ENCODE results near the gene PLEKHG3. TPM values are rescaled to one million over a fixed set of nuclear protein-coding genes. Genes with fewer than 3 reads are reported as not detected.

PLEKHG3 gene
- total RNA-seq, 1 donor from 2014 or later, result 35.6 TPM

GRCh38 chr14:64745511-64746091 is 41.4 kb downstream of the PLEKHG3 start:
- DNase-seq (ENCODE audit: low spot score), result no peak

DNA sequence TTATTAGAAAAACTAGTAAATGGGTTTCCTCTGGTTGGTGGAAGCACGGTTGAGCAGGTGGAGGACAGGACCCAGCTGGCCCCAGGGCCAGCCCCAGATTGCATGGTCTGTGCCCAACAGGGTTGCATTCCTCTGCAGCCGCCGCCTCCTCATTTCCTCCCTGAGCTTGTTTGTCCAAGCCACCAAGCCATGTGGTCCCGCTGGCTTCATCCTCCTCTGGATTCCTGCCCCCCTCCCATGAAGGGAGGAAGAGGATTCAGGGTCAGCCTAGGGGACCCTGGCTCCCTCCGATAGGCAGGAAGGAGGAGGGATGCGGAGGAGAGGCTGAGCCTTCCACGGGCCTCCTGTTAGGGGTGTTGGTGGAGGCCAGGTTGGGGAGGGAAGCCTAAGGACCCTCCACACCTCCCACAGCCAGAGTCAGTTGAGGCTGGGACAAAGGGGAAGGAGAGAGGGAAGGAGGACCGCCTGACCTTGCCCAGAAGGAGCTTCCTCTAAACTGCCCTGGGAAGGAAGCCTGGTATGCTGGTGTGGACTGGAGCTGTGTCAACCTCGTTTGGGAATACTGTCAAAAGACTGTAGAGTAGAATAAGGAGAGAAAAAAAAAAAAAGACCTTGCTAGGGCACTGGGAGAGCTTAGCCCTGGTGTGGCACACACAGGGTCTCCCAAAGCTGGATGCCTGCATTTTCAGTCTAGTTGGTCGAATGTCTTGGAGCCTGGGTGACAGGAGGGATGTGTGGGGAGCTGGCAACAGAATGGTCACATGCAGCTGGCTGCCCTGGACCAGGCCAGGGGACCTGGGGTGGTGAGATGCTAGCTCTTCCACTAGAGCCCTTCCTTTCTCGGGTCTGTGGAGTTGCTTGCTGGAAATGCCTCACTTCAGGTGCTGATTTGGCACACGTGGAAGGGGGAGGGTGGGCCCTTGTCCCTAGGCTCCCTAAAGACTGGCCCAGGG is 42.4 kb downstream of the PLEKHG3 start:
- no peak for DNase-seq (ENCODE audit: low spot score)

GRCh38 chr14:64747327-64747726 is 43.1 kb downstream of the PLEKHG3 start:
- no peak for DNase-seq (ENCODE audit: low spot score)

GRCh38 chr14:64748521-64748920 is 44.3 kb downstream of the PLEKHG3 start:
- no peak for DNase-seq (ENCODE audit: low spot score)

- DNase-seq (ENCODE audit: low spot score), result no peak
These were observed 44.9 kb downstream of the PLEKHG3 start for GRCh38 chr14:64748995-64749714.

- DNase-seq (ENCODE audit: low spot score), result no peak
These were observed 48.7 kb downstream of the PLEKHG3 start for GRCh38 chr14:64752909-64753308.

DNA sequence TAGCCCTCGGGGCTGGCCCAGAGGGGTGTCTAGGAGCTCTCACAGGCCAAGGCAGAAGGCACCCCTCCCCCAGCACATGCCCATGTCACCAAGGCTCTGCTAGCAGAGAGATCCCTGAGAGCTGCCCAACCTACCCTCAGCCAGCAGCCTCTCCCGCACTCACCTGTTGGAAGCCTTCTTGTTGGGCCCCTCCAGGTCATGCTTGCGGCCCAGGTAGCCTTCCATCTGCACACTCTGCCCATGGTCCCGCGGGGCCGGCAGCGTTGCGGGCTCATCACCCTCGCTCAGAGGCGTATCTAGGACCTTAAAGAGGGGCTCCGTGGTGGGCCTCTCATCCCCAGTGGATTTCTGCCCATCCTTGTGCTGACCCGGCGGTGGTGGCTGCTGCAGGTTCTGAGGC is 49.1 kb downstream of the PLEKHG3 start:
- DNase-seq (ENCODE audit: low spot score), result no peak

GRCh38 chr14:64753999-64754398 is 49.8 kb downstream of the PLEKHG3 start:
- DNase-seq (ENCODE audit: low spot score), result no peak

DNA sequence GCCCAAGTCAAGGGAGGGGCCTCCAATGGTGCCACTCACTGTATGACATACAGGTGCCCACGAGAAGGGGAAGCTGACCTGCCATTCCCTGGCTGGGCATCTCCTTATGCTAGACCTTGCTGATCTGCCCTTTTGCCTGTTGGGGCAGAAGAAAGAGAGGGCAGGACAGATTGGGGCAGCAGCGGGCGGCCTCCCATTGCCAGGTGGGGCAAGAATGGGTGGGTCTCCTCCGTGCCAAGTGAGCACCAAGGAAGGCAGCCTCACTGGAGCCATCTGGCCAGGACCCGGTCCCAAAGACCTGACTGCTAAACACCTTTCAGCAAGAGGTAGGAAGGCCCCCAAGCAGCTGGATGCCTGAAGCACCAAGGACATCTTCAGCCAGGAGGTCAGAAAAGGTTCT is 50.5 kb downstream of the PLEKHG3 start:
- no peak for DNase-seq (ENCODE audit: low spot score)

DNA sequence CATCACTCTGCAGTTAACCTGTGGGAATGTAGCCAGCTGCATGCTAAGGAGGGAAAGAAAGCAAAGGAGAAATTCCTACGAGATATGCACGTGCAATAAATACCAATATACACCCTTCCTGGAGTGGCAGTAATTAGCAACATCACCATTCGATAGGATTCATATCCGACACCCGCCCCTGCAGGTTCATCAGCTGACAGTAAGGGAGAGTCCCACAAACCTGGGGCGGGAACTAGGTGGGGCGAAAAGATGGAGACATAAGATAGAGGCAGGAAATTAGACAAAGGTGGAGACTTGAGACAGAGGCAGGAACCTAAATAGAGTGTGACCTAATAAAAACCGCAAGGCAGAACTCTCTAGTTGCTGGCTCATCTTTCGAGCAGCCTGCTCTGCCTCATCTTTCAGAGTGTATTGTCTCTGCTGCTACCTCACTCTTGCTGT is 51.6 kb downstream of the PLEKHG3 start:
- no peak for DNase-seq (ENCODE audit: low spot score)

DNA sequence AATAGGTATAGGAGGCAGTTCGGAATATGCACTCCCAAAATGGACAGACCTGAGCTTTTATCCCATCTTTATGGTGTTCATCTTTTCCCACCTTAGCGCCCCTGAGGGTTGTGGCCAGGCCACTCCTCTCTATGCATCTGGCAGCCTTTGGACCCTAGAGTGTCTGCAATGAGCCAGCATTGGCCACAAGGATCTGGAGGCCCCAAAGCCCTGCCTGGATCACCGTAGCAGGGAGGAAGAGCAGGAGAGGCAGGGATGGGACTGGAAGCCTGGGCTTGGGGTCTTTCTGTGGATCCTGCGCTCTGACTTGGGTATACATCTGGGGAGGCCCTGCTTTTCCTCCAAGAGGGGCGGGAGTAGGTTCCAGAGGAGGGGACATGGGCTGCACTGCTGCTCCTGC is 52.5 kb downstream of the PLEKHG3 start:
- DNase-seq (ENCODE audit: low spot score), result no peak

- DNase-seq (ENCODE audit: low spot score), result no peak
These were observed 53.4 kb downstream of the PLEKHG3 start for GRCh38 chr14:64757601-64758000.

DNA sequence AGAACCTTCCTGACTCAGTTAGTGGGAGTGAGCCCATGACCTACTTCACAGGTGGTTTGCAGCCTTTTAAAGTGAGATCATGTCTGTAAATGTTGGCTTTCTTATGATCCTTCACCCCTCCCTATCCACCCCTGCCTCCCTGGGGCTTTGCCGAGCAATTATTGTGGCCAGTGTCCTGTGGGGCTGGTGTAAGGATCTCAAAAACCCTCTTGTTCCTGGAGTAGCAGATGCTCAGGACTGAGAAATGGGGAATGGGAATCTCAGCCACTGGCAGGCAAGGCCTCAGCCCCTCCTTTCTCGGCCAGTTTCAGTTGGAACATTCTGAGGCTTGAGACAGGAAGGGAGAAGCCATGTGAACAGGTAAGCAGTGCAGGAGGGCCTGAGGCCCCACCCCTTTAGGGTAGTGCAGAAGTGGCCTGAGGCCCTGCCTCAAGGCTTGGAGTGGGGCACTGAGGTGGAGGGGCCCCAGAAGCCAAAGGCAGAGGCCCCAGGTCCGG is 53.8 kb downstream of the PLEKHG3 start:
- no peak for DNase-seq (ENCODE audit: low spot score)

DNA sequence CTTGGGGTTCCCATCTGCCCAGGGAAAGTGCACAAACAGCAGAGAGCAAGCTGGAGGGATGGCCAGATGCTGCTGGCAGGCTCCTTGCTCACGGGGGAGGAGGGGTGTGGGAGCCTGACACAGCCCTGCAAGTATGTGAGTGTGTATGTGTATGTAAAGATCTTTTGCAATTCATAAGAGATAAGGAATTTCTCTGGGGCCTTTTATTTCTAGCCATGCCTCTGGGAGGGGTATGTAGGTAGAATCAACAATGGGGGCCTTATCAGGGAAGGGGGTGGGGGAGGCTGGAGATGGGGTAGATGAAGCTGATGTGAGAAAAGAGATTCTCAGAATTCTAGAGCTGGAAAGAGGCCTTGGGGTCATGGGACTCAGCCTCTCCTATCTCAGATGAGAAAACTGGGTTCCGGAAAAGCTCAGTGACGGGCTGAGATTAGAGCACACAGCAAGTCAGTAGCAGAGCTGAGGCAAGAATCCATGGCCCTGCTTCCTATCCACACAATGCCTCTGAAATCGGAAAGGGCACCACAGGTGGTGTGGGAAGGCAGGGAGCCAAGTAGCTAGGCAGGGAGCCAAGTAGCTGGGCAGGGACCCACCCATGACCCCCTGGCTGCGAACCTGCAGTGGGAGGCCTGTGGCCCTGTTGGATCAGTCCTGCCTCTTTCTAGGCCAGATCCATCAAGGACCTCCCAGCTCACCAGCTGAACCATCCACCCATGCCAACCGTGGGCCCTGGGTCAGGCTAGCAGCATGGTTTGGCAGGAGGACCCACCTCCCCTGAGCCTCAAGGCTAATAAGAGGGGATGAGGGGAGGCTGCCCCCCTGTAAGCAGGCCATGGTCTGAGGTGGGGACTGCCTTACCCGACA is 54.7 kb downstream of the PLEKHG3 start:
- no peak for DNase-seq (ENCODE audit: low spot score)

- no peak for DNase-seq (ENCODE audit: low spot score)
These were observed 55.3 kb downstream of the PLEKHG3 start for GRCh38 chr14:64759555-64759938.

DNA sequence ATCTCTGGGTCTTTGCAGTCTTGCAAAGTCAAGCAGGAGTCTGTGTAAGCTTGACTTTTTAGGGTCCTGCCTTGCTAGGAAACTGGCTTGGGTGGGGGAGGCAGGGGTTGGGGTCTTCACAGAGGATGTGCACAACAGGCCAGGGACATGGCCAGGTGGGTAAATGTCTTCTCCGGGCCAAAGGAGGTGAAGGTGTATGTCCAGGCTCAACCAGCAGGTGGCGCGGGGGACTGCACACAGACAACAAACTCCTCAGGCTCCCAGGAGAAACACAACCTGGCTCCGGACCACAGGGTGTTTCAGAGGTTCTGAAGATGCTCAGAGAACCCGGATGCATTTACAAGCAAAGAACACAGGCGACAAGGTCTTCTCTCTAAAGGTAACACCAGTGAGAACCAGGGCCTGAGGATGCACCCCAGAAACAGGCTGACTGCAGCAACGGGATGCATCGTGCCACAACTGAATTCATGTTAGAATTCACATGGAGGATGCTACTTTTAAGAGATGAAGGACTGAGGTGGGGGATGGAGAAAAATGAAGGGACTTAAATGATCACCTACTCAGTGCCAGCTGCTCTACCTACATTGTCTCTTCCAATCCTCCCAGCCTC is 56.0 kb downstream of the PLEKHG3 start:
- DNase-seq (ENCODE audit: low spot score), result no peak

GRCh38 chr14:64760916-64761315 is 56.7 kb downstream of the PLEKHG3 start:
- no peak for DNase-seq (ENCODE audit: low spot score)

DNA sequence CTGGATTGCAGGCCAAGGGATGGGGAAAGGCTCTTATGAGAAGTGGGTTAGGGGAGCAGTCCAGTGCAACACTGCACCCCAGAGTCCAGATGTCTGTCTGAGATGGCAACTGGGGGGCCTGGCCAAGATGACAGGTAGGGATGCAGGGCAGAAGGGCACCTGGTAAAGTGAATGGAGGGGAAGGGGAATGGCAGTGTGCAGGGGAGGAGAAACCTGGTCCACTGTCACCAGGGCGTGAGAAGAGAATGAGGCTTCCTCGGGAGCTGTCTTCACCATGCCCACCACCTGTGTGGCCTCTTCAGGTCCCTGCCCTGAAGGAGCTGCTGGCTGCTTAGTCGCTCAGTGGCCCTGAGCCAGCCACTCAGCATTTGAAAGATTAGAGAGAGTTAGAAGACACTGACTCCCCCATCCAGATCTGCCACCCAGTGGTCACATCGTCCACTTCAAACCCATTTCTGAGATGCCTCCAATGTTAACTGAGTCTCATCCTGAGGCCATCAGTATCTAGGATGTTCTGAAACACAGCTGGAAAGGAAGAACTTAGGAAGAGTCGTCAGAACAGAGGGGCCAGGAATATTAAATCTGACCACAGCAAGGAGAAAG is 57.3 kb downstream of the PLEKHG3 start:
- no peak for DNase-seq (ENCODE audit: low spot score)

- DNase-seq (ENCODE audit: low spot score), result no peak
These were observed 58.1 kb downstream of the PLEKHG3 start for GRCh38 chr14:64762044-64763034.

Data from mesenteric fat pad (tissue), 1 donor.